HG03060 (cell line): Measurements from ENCODE around the gene TRIO.
A peak's percentile ranks its signal among the peaks of the same experiment; 100 is the strongest.

ENCODE experiments used
- ATAC-seq: cut with Tn5 transposase; IDR thresholded peaks from one replicate; pipeline ENCODE4 v1.9.1; 2021; ENCODE audit warnings: low read depth, moderate number of reproducible peaks; ENCODE audit not compliant: unreplicated experiment

TRIO gene

GRCh38 chr5:14439087-14439871, 296.1 kb downstream of the TRIO start:
- ATAC-seq, result no peak

DNA sequence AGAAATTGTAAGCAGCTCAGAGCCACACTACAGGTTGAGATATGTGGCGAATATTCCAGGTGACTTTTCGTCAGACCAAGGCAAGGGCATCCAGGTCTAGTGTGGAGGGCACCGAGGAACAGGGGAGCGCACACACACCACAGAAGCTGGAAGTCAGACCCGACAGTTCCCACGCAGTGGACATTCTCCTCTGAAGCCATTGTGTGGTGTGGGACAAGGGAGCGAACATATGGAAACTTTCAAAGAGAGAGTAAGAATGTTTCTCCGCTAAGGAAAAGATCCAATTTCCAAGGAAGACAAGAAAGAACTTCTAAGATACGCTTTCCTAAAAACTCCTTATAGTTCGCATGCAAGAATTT, 297.1 kb downstream of the TRIO start:
- no peak for ATAC-seq

- ATAC-seq, result no peak
Measured at GRCh38 chr5:14440582-14441431, 297.7 kb downstream of the TRIO start.

- no peak for ATAC-seq
Measured at GRCh38 chr5:14441641-14442040, 298.5 kb downstream of the TRIO start.

GRCh38 chr5:14442536-14442935, 299.4 kb downstream of the TRIO start:
- no peak for ATAC-seq

GRCh38 chr5:14443671-14444093, 300.5 kb downstream of the TRIO start:
- no peak for ATAC-seq

GRCh38 chr5:14444161-14444560, 301.0 kb downstream of the TRIO start:
- no peak for ATAC-seq

DNA sequence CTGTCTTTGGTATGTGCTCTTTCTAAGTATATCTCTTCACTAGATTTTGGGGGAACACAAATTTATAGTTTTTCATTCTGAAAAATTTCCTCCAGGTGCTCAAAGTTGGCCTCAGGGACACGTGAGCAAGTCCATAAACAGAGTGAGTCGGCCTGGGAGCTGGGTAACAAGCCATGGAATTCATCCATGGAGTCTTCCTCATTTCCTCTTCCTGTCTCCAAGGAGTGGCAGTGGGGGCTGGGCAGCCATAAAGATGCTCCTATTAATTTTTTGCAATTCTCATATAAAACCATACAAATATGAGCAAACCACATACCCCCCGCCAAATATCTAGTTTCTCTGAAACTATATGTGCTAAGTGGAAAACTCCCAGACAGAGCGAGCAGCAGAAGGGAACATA, 301.9 kb downstream of the TRIO start:
- ATAC-seq, result no peak

GRCh38 chr5:14445576-14446290, 302.6 kb downstream of the TRIO start:
- no peak for ATAC-seq

GRCh38 chr5:14447958-14448911, 305.1 kb downstream of the TRIO start:
- peak; percentile 48 for ATAC-seq

- no peak for ATAC-seq
Measured at GRCh38 chr5:14449052-14449661, 306.0 kb downstream of the TRIO start.

- no peak for ATAC-seq
Measured at GRCh38 chr5:14450018-14450524, 306.9 kb downstream of the TRIO start.

GRCh38 chr5:14450742-14451141, 307.6 kb downstream of the TRIO start:
- no peak for ATAC-seq

- ATAC-seq, result no peak
Measured at GRCh38 chr5:14451871-14452270, 308.7 kb downstream of the TRIO start.

DNA sequence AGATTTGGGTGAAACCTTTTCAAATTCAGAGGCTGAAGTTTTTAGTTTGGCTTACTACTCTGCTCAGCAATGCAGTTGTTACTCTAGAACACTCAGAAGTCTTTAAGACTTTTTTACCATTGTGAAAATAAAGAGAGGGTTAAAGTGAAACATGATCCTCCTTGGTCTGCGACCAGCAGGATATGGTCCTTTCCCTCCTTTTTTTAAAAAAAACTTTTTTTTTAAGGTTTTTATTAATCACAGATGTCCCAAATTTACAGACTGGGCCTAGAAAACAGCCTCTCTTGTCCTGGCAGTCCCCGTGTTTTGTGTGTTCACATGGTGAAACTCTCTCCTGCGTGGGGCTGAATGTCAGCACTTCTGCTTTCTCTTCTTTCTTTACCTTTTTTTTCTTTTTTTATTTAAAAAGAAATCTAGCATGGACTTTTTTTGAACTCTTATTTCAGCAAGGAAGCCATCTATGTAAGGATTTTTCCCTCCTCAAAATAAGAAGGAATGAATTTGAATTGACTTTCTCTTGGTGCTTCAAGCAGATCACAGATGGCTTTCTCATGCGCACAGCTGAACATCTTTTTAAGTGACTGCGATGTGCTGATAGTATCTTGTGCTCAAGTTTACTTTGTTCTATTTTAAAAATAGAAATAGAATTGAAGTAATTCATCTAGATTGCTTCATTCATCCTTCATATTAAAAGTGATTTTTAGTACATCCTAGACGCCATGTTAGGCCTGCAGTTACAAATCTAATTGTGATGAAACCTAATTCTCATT, 309.7 kb downstream of the TRIO start:
- ATAC-seq, result no peak

DNA sequence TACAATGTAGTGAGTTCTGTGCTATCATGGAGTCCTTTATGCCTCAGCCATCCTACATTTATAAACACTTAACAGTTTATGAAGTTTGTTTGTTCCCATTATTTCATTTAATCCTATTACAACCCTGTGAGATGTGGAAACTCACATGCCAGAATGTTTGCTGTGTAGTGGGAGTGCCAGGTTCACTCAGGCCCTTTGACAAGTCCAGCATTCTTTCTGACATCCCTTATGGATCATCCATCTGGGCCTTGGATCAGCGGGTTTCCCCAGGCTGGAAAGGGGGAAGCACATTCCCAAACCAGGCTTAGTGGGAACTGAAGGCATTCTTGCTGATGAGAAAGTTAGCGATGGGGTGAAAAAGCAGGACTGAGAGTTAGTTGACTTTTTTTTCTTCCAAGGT, 310.3 kb downstream of the TRIO start:
- no peak for ATAC-seq

DNA sequence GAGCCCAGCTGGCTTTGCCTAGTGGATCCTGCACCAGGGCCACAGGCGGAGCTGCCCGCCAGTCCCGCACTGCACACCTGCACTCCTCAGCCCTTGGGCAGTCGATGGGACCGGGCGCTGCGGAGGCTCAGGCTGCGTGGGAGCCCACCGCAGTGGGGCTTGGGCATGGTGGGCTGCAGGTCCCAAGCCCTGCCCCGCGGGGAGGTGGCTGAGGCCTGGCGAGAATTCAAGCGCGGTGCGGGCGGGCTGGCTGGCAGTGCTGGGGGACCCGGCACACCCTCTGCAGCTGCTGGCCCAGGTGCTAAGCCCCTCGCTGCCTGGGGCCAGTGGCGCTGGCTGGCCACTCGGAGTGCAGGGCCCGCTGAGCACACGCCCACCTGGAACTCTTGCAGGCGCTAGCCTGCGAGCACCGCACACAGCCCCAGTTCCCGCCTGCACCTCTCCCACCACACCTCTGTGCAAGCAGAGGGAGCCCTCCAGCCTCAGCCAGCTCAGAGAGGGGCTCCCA, 312.7 kb downstream of the TRIO start:
- ATAC-seq, result no peak

- no peak for ATAC-seq
Measured at GRCh38 chr5:14457476-14457875, 314.3 kb downstream of the TRIO start.

DNA sequence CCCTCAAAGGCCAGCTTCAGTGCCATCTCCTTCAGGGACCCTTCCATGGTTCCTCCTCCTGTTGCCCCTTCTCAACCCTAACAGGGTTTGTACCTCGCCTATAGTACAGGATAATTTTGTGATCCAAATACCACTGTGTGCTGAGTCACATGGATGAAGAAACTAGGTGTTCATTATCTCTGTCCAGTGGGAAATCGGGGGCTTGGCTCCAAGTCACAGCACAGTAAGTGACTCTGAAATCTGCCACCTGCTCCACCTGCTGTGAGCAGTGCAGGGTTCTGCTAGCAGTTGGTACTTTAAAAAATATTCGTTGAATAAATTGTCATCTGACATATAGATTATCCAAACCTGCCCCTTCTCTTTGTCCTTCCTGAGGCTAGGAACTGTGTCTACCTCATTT, 315.3 kb downstream of the TRIO start:
- ATAC-seq, result no peak
